ENCODE data around the gene CCDC51. TPM values are rescaled to one million over a fixed set of nuclear protein-coding genes. Genes with fewer than 3 reads are reported as not detected.

Gene CCDC51
- polyA plus RNA-seq, 1 experiment, result 14.3 TPM

- Histone ChIP-seq H3K4me3 (ENCODE audit: low read depth, low read length) (no peak overlapping the region), H3K27me3 (ENCODE audit: control insufficient read depth, insufficient read depth, low read length) (no peaks in the 10 kb centered on the region), H3K36me3 (ENCODE audit: control insufficient read depth, insufficient read depth, low read length) (peaks cover 18% of the 10 kb centered on the region)
- ChIA-PET POLR2A (no interaction called here), CTCF (interaction anchor here (0.6 to 3.1 kb wide), 15 partner anchors 9 to 701 kb away, joined by 3 to 14 read pairs (median 4); partner anchors contain the start of gene PFKFB4)
- no peak for DNase-seq (ENCODE audit: low read depth)
- TF ChIP-seq, protein P1, sequence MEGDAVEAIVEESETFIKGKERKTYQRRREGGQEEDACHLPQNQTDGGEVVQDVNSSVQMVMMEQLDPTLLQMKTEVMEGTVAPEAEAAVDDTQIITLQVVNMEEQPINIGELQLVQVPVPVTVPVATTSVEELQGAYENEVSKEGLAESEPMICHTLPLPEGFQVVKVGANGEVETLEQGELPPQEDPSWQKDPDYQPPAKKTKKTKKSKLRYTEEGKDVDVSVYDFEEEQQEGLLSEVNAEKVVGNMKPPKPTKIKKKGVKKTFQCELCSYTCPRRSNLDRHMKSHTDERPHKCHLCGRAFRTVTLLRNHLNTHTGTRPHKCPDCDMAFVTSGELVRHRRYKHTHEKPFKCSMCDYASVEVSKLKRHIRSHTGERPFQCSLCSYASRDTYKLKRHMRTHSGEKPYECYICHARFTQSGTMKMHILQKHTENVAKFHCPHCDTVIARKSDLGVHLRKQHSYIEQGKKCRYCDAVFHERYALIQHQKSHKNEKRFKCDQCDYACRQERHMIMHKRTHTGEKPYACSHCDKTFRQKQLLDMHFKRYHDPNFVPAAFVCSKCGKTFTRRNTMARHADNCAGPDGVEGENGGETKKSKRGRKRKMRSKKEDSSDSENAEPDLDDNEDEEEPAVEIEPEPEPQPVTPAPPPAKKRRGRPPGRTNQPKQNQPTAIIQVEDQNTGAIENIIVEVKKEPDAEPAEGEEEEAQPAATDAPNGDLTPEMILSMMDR (IDR thresholded peaks at IDR 0.05; ENCODE audit: insufficient read depth, low read depth, low read length), result no peak
Measured at GRCh38 chr3:48473617-48473952, 33.7 kb upstream of the CCDC51 start.

DNA sequence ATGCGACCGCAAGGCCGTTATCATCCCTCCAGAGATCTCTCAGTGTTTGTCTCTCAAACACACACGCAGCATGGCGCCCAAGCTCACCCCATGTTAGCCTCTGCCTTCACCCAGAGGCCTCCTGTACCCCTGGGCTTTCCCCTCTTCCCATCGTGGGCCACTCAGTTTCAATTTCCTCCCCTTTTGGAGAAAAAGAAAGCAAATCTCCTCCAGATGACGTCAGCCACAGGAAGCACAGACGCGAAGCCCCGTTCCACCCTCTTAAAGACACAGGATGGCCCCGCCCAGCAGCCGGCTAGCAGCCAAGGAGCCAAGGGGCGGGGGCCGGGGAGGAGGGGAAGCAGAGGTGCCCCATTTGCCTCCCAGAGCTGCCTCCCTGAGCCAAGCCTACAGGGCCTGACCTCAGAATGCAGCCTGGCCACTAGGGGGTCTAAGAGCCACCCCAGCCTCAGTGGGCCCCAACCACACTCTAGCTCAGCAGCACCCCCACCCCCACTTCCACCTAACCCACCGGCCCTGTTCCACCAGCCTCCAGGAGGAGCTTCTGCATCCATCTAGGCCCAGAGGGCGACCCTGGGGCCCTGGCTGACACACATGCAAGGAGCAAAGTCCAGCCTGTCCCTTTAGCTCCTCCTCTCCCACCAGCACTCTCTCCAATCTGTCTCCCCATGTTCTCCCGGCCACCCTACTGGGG is 33.2 kb upstream of the CCDC51 start:
- TF ChIP-seq, protein P1 (IDR thresholded peaks at IDR 0.05; ENCODE audit: insufficient read depth, low read depth, low read length), result peak; percentile 44
- ChIA-PET CTCF (interaction anchor here (0.6 to 3.1 kb wide), 16 partner anchors 9 to 701 kb away, joined by 3 to 14 read pairs (median 4); partner anchors contain the start of gene PFKFB4), POLR2A (interaction anchor here (0.6 kb wide), 1 partner anchor 1496 kb away, joined by 5 read pairs; no protein-coding TSS in a partner anchor)
- Histone ChIP-seq H3K27me3 (ENCODE audit: control insufficient read depth, insufficient read depth, low read length) (no peaks in the 10 kb centered on the region), H3K36me3 (ENCODE audit: control insufficient read depth, insufficient read depth, low read length) (peaks cover 22% of the 10 kb centered on the region), H3K4me3 (ENCODE audit: low read depth, low read length) (peak overlapping the region; percentile 72)
- peak; percentile 65 for DNase-seq (ENCODE audit: low read depth)

DNA sequence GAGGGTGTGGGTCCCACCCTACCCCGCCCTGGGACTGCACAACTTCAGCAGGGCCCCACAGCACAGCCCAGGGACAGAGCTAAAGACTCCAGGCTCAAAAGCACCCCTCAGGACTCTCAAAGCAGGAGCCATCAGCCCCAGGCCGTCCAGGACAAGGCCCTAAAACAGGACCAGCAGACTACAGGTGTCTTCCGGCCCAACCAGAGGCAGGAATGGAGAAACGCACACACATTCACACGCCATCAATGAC is 32.7 kb upstream of the CCDC51 start:
- Histone ChIP-seq H3K27me3 (ENCODE audit: control insufficient read depth, insufficient read depth, low read length) (no peaks in the 10 kb centered on the region), H3K4me3 (ENCODE audit: low read depth, low read length) (peak overlapping the region; percentile 72), H3K36me3 (ENCODE audit: control insufficient read depth, insufficient read depth, low read length) (peaks cover 25% of the 10 kb centered on the region)
- DNase-seq (ENCODE audit: low read depth), result no peak
- ChIA-PET POLR2A (no interaction called here), CTCF (interaction anchor here (0.9 to 3.1 kb wide), 10 partner anchors 8 to 213 kb away, joined by 3 to 14 read pairs (median 4); partner anchors contain the start of gene PFKFB4)
- TF ChIP-seq, protein P1 (IDR thresholded peaks at IDR 0.05; ENCODE audit: insufficient read depth, low read depth, low read length), result no peak

GRCh38 chr3:48470286-48470685 is 30.4 kb upstream of the CCDC51 start:
- no peak overlapping the region for H3K4me3 ChIP-seq (ENCODE audit: low read depth, low read length)
- DNase-seq (ENCODE audit: low read depth), result no peak
- POLR2A ChIA-PET, result no interaction called here
- CTCF ChIA-PET, result interaction anchor here (0.6 to 2.5 kb wide), 2 partner anchors 88 to 89 kb away, joined by 5 to 8 read pairs; no protein-coding TSS in a partner anchor
- TF ChIP-seq, protein P1 (IDR thresholded peaks at IDR 0.05; ENCODE audit: insufficient read depth, low read depth, low read length), result no peak
- H3K36me3 ChIP-seq (ENCODE audit: control insufficient read depth, insufficient read depth, low read length), result peaks cover 31% of the 10 kb centered on the region
- no peaks in the 10 kb centered on the region for H3K27me3 ChIP-seq (ENCODE audit: control insufficient read depth, insufficient read depth, low read length)

- no peak for DNase-seq (ENCODE audit: low read depth)
- TF ChIP-seq, protein P1 (IDR thresholded peaks at IDR 0.05; ENCODE audit: insufficient read depth, low read depth, low read length), result no peak
- H3K4me3 ChIP-seq (ENCODE audit: low read depth, low read length), result no peak overlapping the region
- ChIA-PET POLR2A (no interaction called here), CTCF (interaction anchor here (0.6 to 2.5 kb wide), 4 partner anchors 69 to 90 kb away, joined by 3 to 8 read pairs (median 4); no protein-coding TSS in a partner anchor)
- peaks cover 35% of the 10 kb centered on the region for H3K36me3 ChIP-seq (ENCODE audit: control insufficient read depth, insufficient read depth, low read length)
- H3K27me3 ChIP-seq (ENCODE audit: control insufficient read depth, insufficient read depth, low read length), result no peaks in the 10 kb centered on the region
Measured at GRCh38 chr3:48469046-48469915, 29.4 kb upstream of the CCDC51 start.

All from BJ (cell line).